HG03135 (cell line): ENCODE results near the gene HOXB2.

Experiments used
- ATAC-seq: cut with Tn5 transposase; IDR thresholded peaks from one replicate; pipeline ENCODE4 v1.9.1; 2021; ENCODE audit warnings: mild to moderate bottlenecking, moderate library complexity; ENCODE audit not compliant: unreplicated experiment

Gene HOXB2

GRCh38 chr17:48579471-48579759 is 34.5 kb upstream of the HOXB2 start:
- no peak for ATAC-seq

GRCh38 chr17:48578616-48579470 is 33.9 kb upstream of the HOXB2 start:
- ATAC-seq = no peak

- ATAC-seq = no peak
These were observed 33.2 kb upstream of the HOXB2 start, which contains the start of gene HOXB4 for GRCh38 chr17:48577946-48578615. HOXB4 (minus strand) TSS chr17:48578350; CDS start chr17:48578319, 31 bp downstream.

- ATAC-seq = no peak
These were observed 32.5 kb upstream of the HOXB2 start for GRCh38 chr17:48577330-48577945.

- no peak for ATAC-seq
These were observed 31.8 kb upstream of the HOXB2 start for GRCh38 chr17:48576479-48577309.

- ATAC-seq = no peak
These were observed 31.0 kb upstream of the HOXB2 start for GRCh38 chr17:48575673-48576478.

GRCh38 chr17:48575066-48575582 is 30.2 kb upstream of the HOXB2 start:
- ATAC-seq = no peak

- no peak for ATAC-seq
These were observed 29.7 kb upstream of the HOXB2 start for GRCh38 chr17:48574505-48575065.

- ATAC-seq = no peak
These were observed 27.0 kb upstream of the HOXB2 start for GRCh38 chr17:48571826-48572417.

GRCh38 chr17:48571024-48571818 is 26.3 kb upstream of the HOXB2 start:
- ATAC-seq = no peak

- no peak for ATAC-seq
These were observed 25.6 kb upstream of the HOXB2 start for GRCh38 chr17:48570325-48571023.

GRCh38 chr17:48569674-48570324 is 24.9 kb upstream of the HOXB2 start:
- no peak for ATAC-seq

- ATAC-seq = no peak
These were observed 24.3 kb upstream of the HOXB2 start for GRCh38 chr17:48569240-48569582.

GRCh38 chr17:48568499-48569239 is 23.8 kb upstream of the HOXB2 start:
- no peak for ATAC-seq

GRCh38 chr17:48567646-48568354 is 22.9 kb upstream of the HOXB2 start:
- ATAC-seq = no peak

- no peak for ATAC-seq
These were observed 22.3 kb upstream of the HOXB2 start for GRCh38 chr17:48567209-48567608.
